Stimulated activated CD4-positive, alpha-beta T cell treated with anti-CD3 and anti-CD28 coated beads, Interleukin-1b, Interleukin-23, amount 100 ng/mL, for 4 hours (primary cell): ENCODE data around the gene CBLN1.
"Not testable (repeated sequence)": the region's sequence is repeated elsewhere in the genome, so short reads cannot be mapped to it uniquely, and the experiment has no call there.

Experiments used
- DNase-seq, 2 donors: peaks; one replicate each; pipeline ENCODE4 v3.0.0-alpha.2; 2020; ENCODE audit warnings: low read depth in 2 of 2

The CBLN1 gene

GRCh38 chr16:49277766-49278566 lies 3.7 kb downstream of the CBLN1 start:
- no peak for DNase-seq

- DNase-seq, result no peak
These were observed 4.3 kb downstream of the CBLN1 start for GRCh38 chr16:49277386-49277742.

GRCh38 chr16:49276646-49277385 lies 4.8 kb downstream of the CBLN1 start:
- no peak for DNase-seq

GRCh38 chr16:49275870-49276269 lies 5.8 kb downstream of the CBLN1 start:
- no peak for DNase-seq

GRCh38 chr16:49275050-49275730 lies 6.4 kb downstream of the CBLN1 start:
- no peak for DNase-seq

GRCh38 chr16:49274591-49274990 lies 7.0 kb downstream of the CBLN1 start:
- DNase-seq, result no peak

- no peak for DNase-seq
These were observed 7.9 kb downstream of the CBLN1 start for GRCh38 chr16:49273771-49274170.

- no peak for DNase-seq
These were observed 10.3 kb downstream of the CBLN1 start for GRCh38 chr16:49271363-49271762.

GRCh38 chr16:49269201-49269600 lies 12.4 kb downstream of the CBLN1 start:
- no peak for DNase-seq

- no peak for DNase-seq
These were observed 13.0 kb downstream of the CBLN1 start for GRCh38 chr16:49268667-49269066.

- no peak for DNase-seq
These were observed 19.1 kb downstream of the CBLN1 start for GRCh38 chr16:49262501-49262900.

- no peak for DNase-seq
These were observed 19.7 kb downstream of the CBLN1 start for GRCh38 chr16:49261930-49262329.

- no peak for DNase-seq
These were observed 20.6 kb downstream of the CBLN1 start for GRCh38 chr16:49260956-49261530.

GRCh38 chr16:49260253-49260652 lies 21.4 kb downstream of the CBLN1 start:
- no peak for DNase-seq

GRCh38 chr16:49259330-49259729 lies 22.3 kb downstream of the CBLN1 start:
- DNase-seq, result no peak

- DNase-seq, result no peak
These were observed 30.9 kb downstream of the CBLN1 start for GRCh38 chr16:49250689-49251088.

GRCh38 chr16:49248227-49248626 lies 33.4 kb downstream of the CBLN1 start:
- DNase-seq, result no peak

- DNase-seq, result no peak
These were observed 45.4 kb downstream of the CBLN1 start for GRCh38 chr16:49236216-49236615.

GRCh38 chr16:49228335-49228734 lies 53.3 kb downstream of the CBLN1 start:
- not testable (repeated sequence) for DNase-seq
